Measurements from ENCODE around the gene PBX2.

The PBX2 gene

GRCh38 chr6:32178547-32179440 lies 11.2 kb downstream of the PBX2 start:
- H3K27ac ChIP-seq (ENCODE audit: low read depth, low read length) = peak overlapping the region; percentile 94
- peaks cover 38% of the 10 kb centered on the region for H3K4me1 ChIP-seq (ENCODE audit: control insufficient read depth, low read length)
- H3K79me2 ChIP-seq (ENCODE audit: control insufficient read depth, low read length) = peaks cover 54% of the 10 kb centered on the region

GRCh38 chr6:32177788-32178546 lies 12.0 kb downstream of the PBX2 start, which contains the start of gene RNF5:
RNF5 (plus strand) TSS chr6:32178405; CDS start chr6:32178512, 107 bp downstream.
- no peaks in the 10 kb centered on the region for H3K27me3 ChIP-seq (ENCODE audit: control insufficient read depth, low read length)
- H3K4me3 ChIP-seq (ENCODE audit: low read length) = peak within 1 kb of the TSS; percentile 85
- no peaks in the 10 kb centered on the region for H4K20me1 ChIP-seq (ENCODE audit: control insufficient read depth, insufficient read depth, low read depth, low read length)
- peaks cover 11% of the 10 kb centered on the region for H3F3A ChIP-seq (ENCODE audit: control insufficient read depth, insufficient read depth)
- peaks cover 46% of the 10 kb centered on the region for H3K4me1 ChIP-seq (ENCODE audit: control insufficient read depth, low read length)
- H3K27ac ChIP-seq (ENCODE audit: low read depth, low read length) = peak within 1 kb of the TSS; percentile 94
- no peaks in the 10 kb centered on the region for H3K9me3 ChIP-seq (ENCODE audit: control insufficient read depth, insufficient read depth, low read length)
- peaks cover 57% of the 10 kb centered on the region for H3K79me2 ChIP-seq (ENCODE audit: control insufficient read depth, low read length)
- TF ChIP-seq EZH2phosphoT487 (IDR thresholded peaks at IDR 0.05; ENCODE audit: borderline replicate concordance, low read length) (no peak), CTCF (IDR thresholded peaks at IDR 0.05; ENCODE audit: low read depth, low read length, poor library complexity, severe bottlenecking) (no peak)
- peaks cover 36% of the 10 kb centered on the region for H3K36me3 ChIP-seq (ENCODE audit: control insufficient read depth, low read length)
- no peaks in the 10 kb centered on the region for H3K9me2 ChIP-seq (replicated peaks; ENCODE audit: control insufficient read depth, low read length)
- peak within 1 kb of the TSS; percentile 99 for H3K4me2 ChIP-seq (ENCODE audit: low read length)

More at GRCh38 chr6:32178547-32179440, 11.2 kb downstream of the PBX2 start:
- H3F3A ChIP-seq (ENCODE audit: control insufficient read depth, insufficient read depth) = peaks cover 11% of the 10 kb centered on the region
- no peaks in the 10 kb centered on the region for H4K20me1 ChIP-seq (ENCODE audit: control insufficient read depth, insufficient read depth, low read depth, low read length)
- peak overlapping the region; percentile 99 for H3K4me2 ChIP-seq (ENCODE audit: low read length)
- H3K9me2 ChIP-seq (replicated peaks; ENCODE audit: control insufficient read depth, low read length) = no peaks in the 10 kb centered on the region
- TF ChIP-seq EZH2phosphoT487 (IDR thresholded peaks at IDR 0.05; ENCODE audit: borderline replicate concordance, low read length) (no peak), CTCF (IDR thresholded peaks at IDR 0.05; ENCODE audit: low read depth, low read length, poor library complexity, severe bottlenecking) (no peak)
- H3K36me3 ChIP-seq (ENCODE audit: control insufficient read depth, low read length) = peaks cover 44% of the 10 kb centered on the region
- H3K9me3 ChIP-seq (ENCODE audit: control insufficient read depth, insufficient read depth, low read length) = no peaks in the 10 kb centered on the region
- no peaks in the 10 kb centered on the region for H3K27me3 ChIP-seq (ENCODE audit: control insufficient read depth, low read length)
- peak overlapping the region; percentile 85 for H3K4me3 ChIP-seq (ENCODE audit: low read length)

GRCh38 chr6:32177183-32177787 lies 12.7 kb downstream of the PBX2 start:
- H3K4me1 ChIP-seq (ENCODE audit: control insufficient read depth, low read length) = peaks cover 49% of the 10 kb centered on the region
- peaks cover 53% of the 10 kb centered on the region for H3K79me2 ChIP-seq (ENCODE audit: control insufficient read depth, low read length)
- H3K9me3 ChIP-seq (ENCODE audit: control insufficient read depth, insufficient read depth, low read length) = no peaks in the 10 kb centered on the region
- H3K4me2 ChIP-seq (ENCODE audit: low read length) = peak overlapping the region; percentile 99
- no peaks in the 10 kb centered on the region for H3K27me3 ChIP-seq (ENCODE audit: control insufficient read depth, low read length)
- no peaks in the 10 kb centered on the region for H3K9me2 ChIP-seq (replicated peaks; ENCODE audit: control insufficient read depth, low read length)
- no peaks in the 10 kb centered on the region for H4K20me1 ChIP-seq (ENCODE audit: control insufficient read depth, insufficient read depth, low read depth, low read length)
- H3K4me3 ChIP-seq (ENCODE audit: low read length) = peak overlapping the region; percentile 85
- no peak for TF ChIP-seq CTCF (IDR thresholded peaks at IDR 0.05; ENCODE audit: low read depth, low read length, poor library complexity, severe bottlenecking)
- no peak for TF ChIP-seq EZH2phosphoT487 (IDR thresholded peaks at IDR 0.05; ENCODE audit: borderline replicate concordance, low read length)
- peaks cover 29% of the 10 kb centered on the region for H3K36me3 ChIP-seq (ENCODE audit: control insufficient read depth, low read length)
- H3F3A ChIP-seq (ENCODE audit: control insufficient read depth, insufficient read depth) = peaks cover 14% of the 10 kb centered on the region
- H3K27ac ChIP-seq (ENCODE audit: low read depth, low read length) = peak overlapping the region; percentile 94

Data from DOHH2 (cell line).